SK-N-MC (cell line): ENCODE results near the gene ANKRD52.
"Not testable (repeated sequence)": the region's sequence is repeated elsewhere in the genome, so short reads cannot be mapped to it uniquely, and the experiment has no call there.

Source experiments
- DNase-seq: peaks from one replicate; pipeline ENCODE4 v3.0.0-alpha.2; 2011; ENCODE audit warnings: low read depth, low spot score
- H3K27ac ChIP-seq: fragments of 200-600 bp; sonication (generic); 2 replicates; pipeline ENCODE4 v1.5.1; 2016; ENCODE audit warnings: mixed run types
- H3K36me3 ChIP-seq: fragments of 200-600 bp; sonication (generic); 2 replicates; pipeline ENCODE4 v1.6.1; 2017; ENCODE audit warnings: antibody characterized with exemption, low read length, mixed read lengths; ENCODE audit not compliant: insufficient read depth
- H3K4me3 ChIP-seq: fragments of 200-600 bp; sonication (generic); 2 replicates; pipeline ENCODE4 v1.5.1; 2016
- H3K9ac ChIP-seq: fragments of 200-600 bp; sonication (generic); 2 replicates; pipeline ENCODE4 v1.8.0; 2017; ENCODE audit warnings: mixed run types, mixed read lengths; ENCODE audit not compliant: insufficient read length
- H3K9me3 ChIP-seq: fragments of 200-600 bp; sonication (generic); 2 replicates; pipeline ENCODE4 v1.6.1; 2017; ENCODE audit warnings: low read depth, mild to moderate bottlenecking, antibody characterized with exemption, low read length, moderate library complexity, mixed read lengths
- EZH2 ChIP-seq: fragments of 200-600 bp; sonication (generic); IDR thresholded peaks from one replicate; pipeline ENCODE4 v1.6.1; 2017; ENCODE audit warnings: antibody characterized with exemption
- FOXP2 ChIP-seq: optimal IDR thresholded peaks from 2 replicates; pipeline ENCODE3; 2011; ENCODE audit warnings: mild to moderate bottlenecking, moderate library complexity; ENCODE audit not compliant: insufficient read depth; ENCODE audit errors: extremely low read length, control extremely low read depth
- POLR2AphosphoS5 ChIP-seq: IDR thresholded peaks from 2 replicates; pipeline ENCODE4 v1.6.1; 2012; ENCODE audit warnings: mild to moderate bottlenecking, low read depth, low read length, borderline replicate concordance

The ANKRD52 gene

DNA sequence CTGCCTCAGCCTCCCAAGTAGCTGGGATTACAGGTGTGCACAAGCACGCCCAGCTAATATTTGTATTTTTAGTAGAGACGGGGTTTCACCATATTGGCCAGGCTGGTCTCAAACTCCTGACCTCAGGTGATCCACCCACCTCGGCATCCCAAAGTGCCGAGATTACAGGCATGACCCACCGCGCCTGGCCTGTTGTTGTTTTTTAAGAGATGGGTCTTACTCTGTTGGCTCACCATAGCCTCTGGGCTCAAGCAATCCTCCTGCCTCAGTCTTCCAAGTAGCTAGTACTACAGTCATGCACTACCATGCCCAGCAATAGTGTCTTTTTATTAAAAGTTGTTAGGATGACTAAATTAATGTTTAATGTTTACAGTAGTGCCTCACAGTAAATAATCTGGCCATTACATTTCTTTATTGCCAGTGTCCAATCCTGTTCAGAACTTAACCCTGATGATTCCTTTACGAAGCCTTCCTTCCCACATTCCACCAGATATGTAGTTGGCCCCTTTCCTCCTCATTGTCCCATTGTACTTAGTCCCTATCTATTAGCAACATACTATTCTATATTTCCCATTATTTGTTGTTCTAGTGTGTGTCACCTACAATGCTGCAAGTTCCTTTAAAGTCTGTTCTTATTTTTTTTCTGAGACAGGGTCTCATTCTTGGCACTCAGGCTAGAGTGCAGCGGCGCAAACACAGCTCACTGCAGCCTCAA, 60.1 kb downstream of the ANKRD52 start:
- Histone ChIP-seq H3K4me3 (no peak overlapping the region), H3K9me3 (no peaks in the 10 kb centered on the region), H3K9ac (no peak overlapping the region), H3K36me3 (no peaks in the 10 kb centered on the region), H3K27ac (no peak overlapping the region)
- TF ChIP-seq POLR2AphosphoS5, result no peak
- TF ChIP-seq FOXP2, result no peak
- no peak for TF ChIP-seq EZH2
- DNase-seq, result no peak

DNA sequence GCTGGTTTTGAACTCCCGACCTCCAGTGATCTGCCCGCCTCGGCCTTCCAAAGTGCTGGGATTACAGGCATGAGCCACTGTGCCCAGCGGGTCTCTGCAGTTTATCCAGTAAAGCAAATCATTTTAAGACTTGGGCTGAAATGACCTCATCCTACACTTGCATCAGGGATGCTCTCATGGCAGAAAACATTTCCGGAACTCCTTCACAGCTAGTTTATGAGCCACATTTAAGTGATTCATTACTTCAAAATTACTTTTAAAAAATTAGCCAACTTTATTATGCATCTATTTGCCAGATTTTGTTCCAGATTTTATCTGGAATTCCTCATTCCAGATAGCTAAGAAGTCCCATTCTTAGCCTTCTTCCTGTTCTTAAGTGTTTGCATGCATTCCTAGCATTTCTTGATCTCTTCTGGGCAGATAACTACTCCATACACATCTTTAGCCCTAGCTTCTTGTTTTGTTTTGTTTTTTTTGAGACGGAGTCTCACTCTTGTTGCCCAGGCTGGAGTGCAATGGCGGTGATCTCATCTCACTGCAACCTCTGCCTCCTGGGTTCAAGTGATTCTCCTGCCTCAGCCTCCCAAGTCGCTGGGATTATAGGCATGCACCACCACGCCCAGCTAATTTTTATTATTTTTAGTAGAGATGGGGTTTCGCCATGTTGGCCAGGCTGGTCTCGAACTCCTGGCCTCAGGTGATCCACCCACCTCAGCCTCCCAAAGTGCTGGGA, 61.2 kb downstream of the ANKRD52 start:
- H3K9me3 ChIP-seq, H3K36me3 ChIP-seq, H3K9ac ChIP-seq: not testable (repeated sequence)
- peak; percentile 87 for DNase-seq
- peak; percentile 34; the same call in 1 of the 2 replicates for TF ChIP-seq POLR2AphosphoS5
- H3K27ac ChIP-seq, result peak overlapping the region; percentile 59
- H3K4me3 ChIP-seq, result peak overlapping the region; percentile 33; the same call in 1 of the 2 replicates

- Histone ChIP-seq H3K27ac (no peak overlapping the region), H3K9me3 (no peaks in the 10 kb centered on the region), H3K36me3 (no peaks in the 10 kb centered on the region), H3K9ac (no peak overlapping the region), H3K4me3 (no peak overlapping the region)
- TF ChIP-seq EZH2, result no peak
- TF ChIP-seq POLR2AphosphoS5, result no peak
- TF ChIP-seq FOXP2, result no peak
- DNase-seq, result peak; percentile 79
These were observed 65.1 kb downstream of the ANKRD52 start for GRCh38 chr12:56193025-56193578.

- H3K27ac ChIP-seq, result no peak overlapping the region
- TF ChIP-seq POLR2AphosphoS5 (no peak), FOXP2 (no peak)
- no peaks in the 10 kb centered on the region for H3K9me3 ChIP-seq
These were observed 65.6 kb downstream of the ANKRD52 start for GRCh38 chr12:56192582-56192981.

DNA sequence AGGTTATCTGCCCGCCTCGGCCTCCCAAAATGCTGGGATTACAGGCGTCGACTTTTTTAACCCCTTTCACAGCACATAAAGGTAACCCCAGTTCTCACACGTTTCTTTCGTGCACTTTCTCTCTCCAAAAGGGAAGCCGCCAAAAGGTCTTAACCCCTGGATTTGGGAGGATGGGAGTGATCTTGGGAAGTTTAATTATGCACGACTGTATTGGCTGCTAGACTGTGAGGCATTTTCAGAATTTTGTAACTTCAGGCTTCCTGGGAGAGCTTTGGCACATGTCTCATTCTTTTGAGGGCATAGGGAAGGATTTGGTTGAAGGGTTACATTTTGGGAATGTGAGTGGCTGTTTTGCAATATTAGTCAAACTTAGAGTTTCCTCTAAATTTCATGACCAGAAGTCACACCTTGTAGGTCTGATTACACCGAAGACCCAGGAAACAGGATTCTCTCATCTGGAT, 67.5 kb downstream of the ANKRD52 start:
- no peak overlapping the region for H3K9ac ChIP-seq
- TF ChIP-seq EZH2 (no peak), POLR2AphosphoS5 (no peak), FOXP2 (no peak)
- no peaks in the 10 kb centered on the region for H3K9me3 ChIP-seq
- peak overlapping the region; percentile 95 for H3K4me3 ChIP-seq
- no peak for DNase-seq
- peaks cover 12% of the 10 kb centered on the region for H3K36me3 ChIP-seq
- no peak overlapping the region for H3K27ac ChIP-seq

More at GRCh38 chr12:56192582-56192981, 65.6 kb downstream of the ANKRD52 start:
- DNase-seq, result no peak
- no peak overlapping the region for H3K9ac ChIP-seq
- H3K4me3 ChIP-seq, result no peak overlapping the region
- no peaks in the 10 kb centered on the region for H3K36me3 ChIP-seq

DNA sequence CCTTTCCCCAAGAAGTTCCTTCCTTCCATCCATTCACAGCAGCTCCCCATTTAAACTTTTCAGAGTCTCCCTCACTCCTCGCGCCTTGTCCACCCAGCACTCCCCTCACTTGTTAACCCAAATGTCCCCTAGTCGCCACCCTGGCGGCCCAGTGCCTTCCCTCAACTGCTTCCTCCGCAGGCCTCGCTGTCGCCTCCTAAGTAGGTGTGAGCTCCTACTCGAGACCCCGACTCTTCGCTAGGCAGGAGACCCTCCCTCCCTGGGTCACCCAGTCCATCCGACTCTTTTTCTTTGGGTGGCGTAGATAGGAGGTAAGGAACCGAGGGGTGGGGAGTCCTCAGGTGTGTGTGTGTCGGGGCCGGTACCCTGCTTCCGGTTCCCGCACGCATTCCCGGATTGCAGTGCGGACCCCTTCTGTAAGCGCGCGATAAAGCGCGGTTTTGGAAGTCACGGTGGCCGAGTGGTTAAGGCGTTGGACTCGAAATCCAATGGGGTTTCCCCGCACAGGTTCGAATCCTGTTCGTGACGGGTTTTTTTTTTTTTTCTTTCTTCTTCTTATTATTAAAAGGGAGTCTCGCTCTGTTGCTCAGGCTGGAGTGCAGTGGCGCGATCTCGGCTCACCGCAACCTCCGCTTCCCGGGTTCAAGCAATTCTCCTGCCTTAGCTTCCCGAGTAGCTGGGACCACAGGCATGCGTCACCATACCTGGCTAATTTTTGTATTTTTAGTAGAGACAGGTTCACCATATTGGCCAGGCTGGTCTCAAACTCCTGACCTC, 68.1 kb downstream of the ANKRD52 start:
- Histone ChIP-seq H3K27ac (peak overlapping the region; percentile 75), H3K36me3 (peaks cover 19% of the 10 kb centered on the region), H3K4me3 (peak overlapping the region; percentile 95), H3K9me3 (no peaks in the 10 kb centered on the region), H3K9ac (peak overlapping the region; percentile 87)
- TF ChIP-seq POLR2AphosphoS5 (no peak; the same call in 1 of the 2 replicates), FOXP2 (no peak), EZH2 (no peak)
- peak; percentile 62 for DNase-seq

DNA sequence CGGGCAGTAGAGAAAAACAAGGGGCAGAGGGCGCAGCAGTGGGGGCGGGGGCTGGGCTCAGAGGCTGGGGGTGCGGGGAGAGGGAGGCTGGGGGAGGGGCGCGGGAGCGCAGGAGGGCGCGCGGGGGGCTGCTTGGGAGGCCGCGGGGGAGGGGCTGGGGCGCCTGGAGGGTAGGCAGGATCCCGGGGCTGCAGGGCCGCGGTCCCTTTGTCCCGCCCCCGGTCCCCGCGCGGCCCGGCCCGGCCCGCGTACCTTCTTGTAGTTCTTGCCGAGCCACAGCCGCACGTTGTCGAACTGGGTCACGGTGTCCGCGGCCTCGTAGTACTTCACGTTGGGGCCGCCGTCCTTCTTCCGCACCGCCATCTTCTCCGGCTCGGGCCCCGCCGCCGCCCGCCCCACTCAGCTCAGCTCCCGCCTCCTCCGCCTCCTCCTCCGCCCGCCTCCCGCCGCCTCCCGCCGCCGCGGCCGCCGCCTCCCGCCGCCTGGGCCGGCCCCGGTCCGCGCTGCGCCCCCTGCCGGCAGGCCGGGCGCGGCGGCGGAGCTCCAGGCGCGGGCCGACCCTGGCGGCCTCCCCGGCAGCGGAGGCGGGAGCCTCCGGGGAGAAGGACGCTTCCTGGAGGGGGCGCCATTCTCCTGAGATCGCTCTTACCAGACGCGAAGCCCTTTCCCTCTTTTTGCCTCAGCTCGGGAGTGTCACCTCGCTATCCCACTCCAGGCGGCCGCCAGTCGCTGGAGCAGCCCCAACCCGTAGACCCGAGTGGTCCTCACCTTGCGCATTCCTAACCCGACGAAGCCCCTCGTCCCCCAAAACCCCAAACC, 68.9 kb downstream of the ANKRD52 start, which contains the start of gene SMARCC2:
SMARCC2 (minus strand) TSS at position 385 of the 819 bp plus-strand sequence; CDS start at position 363, 22 bp downstream.
- TF ChIP-seq FOXP2 (no peak), POLR2AphosphoS5 (peak; percentile 54; the same call in 1 of the 2 replicates)
- Histone ChIP-seq H3K4me3 (peak within 1 kb of the TSS; percentile 95), H3K9ac (peak within 1 kb of the TSS; percentile 89), H3K27ac (peak within 1 kb of the TSS; percentile 75), H3K9me3 (no peaks in the 10 kb centered on the region), H3K36me3 (peaks cover 27% of the 10 kb centered on the region)
- DNase-seq, result no peak
